Fibroblast of skin of left quadriceps (primary cell): ENCODE results near the gene AMOTL1.

Experiments
- DNase-seq, 2 experiments: peaks; one replicate each; pipeline ENCODE4 v3.0.0-alpha.2; 2013; ENCODE audit warnings: low read depth in 2 of 2

The AMOTL1 gene

GRCh38 chr11:94926271-94926625 lies 158.1 kb downstream of the AMOTL1 start:
- DNase-seq: no peak
